IMR-90 (cell line): ENCODE measurements around the gene CTNNA2. TPM values are rescaled to one million over a fixed set of nuclear protein-coding genes. Genes with fewer than 3 reads are reported as not detected.

Source experiments
- ATAC-seq: fragments of 200-7000 bp; cut with Tn5 transposase; 2 replicates; pipeline ENCODE4 v1.9.1; 2020; ENCODE audit warnings: low read depth, mild to moderate bottlenecking, moderate library complexity
- BruUV-seq: library from RNA; stranded (reverse); fragments of 400-500 nt; replicated peaks from 2 replicates; lab custom pipeline; 2021; lab: Mats Ljungman, UMichigan
- CTCF ChIA-PET: fragments of 300-600 bp; formaldehyde crosslinking; extraction: SDS; loops from one replicate; lab custom pipeline; 2021; ENCODE audit warnings: antibody characterized with exemption; lab: Yijun Ruan, JAX
- POLR2A ChIA-PET: fragments of 300-600 bp; sonication (Branson Sonifier 250); formaldehyde crosslinking; loops from one replicate; lab custom pipeline; 2022; ENCODE audit warnings: antibody characterized with exemption; ENCODE audit not compliant: unreplicated experiment; lab: Charles Lee
- DNase-seq: peaks from one replicate; pipeline ENCODE4 v3.0.0; 2013
- H2AFZ ChIP-seq: replicated peaks from 2 replicates; pipeline ENCODE3; 2013; ENCODE audit warnings: low read length, mild to moderate bottlenecking; ENCODE audit not compliant: poor library complexity
- H2AK5ac ChIP-seq: 2 replicates; pipeline ENCODE4 v1.6.1; 2013; ENCODE audit warnings: low read depth, low read length, inconsistent platforms
- H2AK9ac ChIP-seq: replicated peaks from 2 replicates; pipeline ENCODE3; 2013; ENCODE audit warnings: mild to moderate bottlenecking, low read depth, low read length, moderate library complexity; ENCODE audit not compliant: poor library complexity
- H2BK120ac ChIP-seq: 2 replicates; pipeline ENCODE4 v1.6.1; 2013; ENCODE audit warnings: low read depth, low read length, inconsistent platforms
- H2BK15ac ChIP-seq: 3 replicates; pipeline ENCODE4 v1.6.1; 2013; ENCODE audit warnings: low read depth, low read length, inconsistent platforms
- H2BK20ac ChIP-seq: 2 replicates; pipeline ENCODE4 v1.6.1; 2013; ENCODE audit warnings: low read depth, mild to moderate bottlenecking, inconsistent platforms, low read length, moderate library complexity
- H2BK5ac ChIP-seq: 2 replicates; pipeline ENCODE4 v1.6.1; 2013; ENCODE audit warnings: mild to moderate bottlenecking, low read depth, low read length, inconsistent platforms; ENCODE audit not compliant: poor library complexity, severe bottlenecking
- H3K14ac ChIP-seq: replicated peaks from 2 replicates; pipeline ENCODE4 v1.6.1; 2013; ENCODE audit warnings: low read depth, low read length, inconsistent platforms
- H3K18ac ChIP-seq: 2 replicates; pipeline ENCODE4 v1.6.1; 2013; ENCODE audit warnings: low read depth, low read length, control low read depth
- H3K23ac ChIP-seq: 2 replicates; pipeline ENCODE4 v1.6.1; 2013; ENCODE audit warnings: low read depth, low read length, inconsistent platforms
- H3K27ac ChIP-seq: 2 replicates; pipeline ENCODE4 v1.5.1; 2013; ENCODE audit warnings: mild to moderate bottlenecking, control low read depth, low read length; ENCODE audit not compliant: insufficient read depth
- H3K27me3 ChIP-seq: 2 replicates; pipeline ENCODE4 v1.6.1; 2013; ENCODE audit warnings: low read length; ENCODE audit not compliant: control insufficient read depth, insufficient read depth
- H3K36me3 ChIP-seq: 2 replicates; pipeline ENCODE4 v1.6.1; 2013; ENCODE audit warnings: low read length, mixed read lengths; ENCODE audit not compliant: control insufficient read depth, insufficient read depth
- H3K4ac ChIP-seq: 2 replicates; pipeline ENCODE4 v1.6.1; 2013; ENCODE audit warnings: low read depth, low read length, inconsistent platforms
- H3K4me1 ChIP-seq: 2 replicates; pipeline ENCODE4 v1.6.1; 2013; ENCODE audit warnings: low read length, mixed read lengths; ENCODE audit not compliant: control insufficient read depth, insufficient read depth
- H3K4me2 ChIP-seq: 2 replicates; pipeline ENCODE4 v1.6.1; 2013; ENCODE audit warnings: low read depth, mild to moderate bottlenecking, control low read depth, low read length, moderate library complexity
- H3K4me3 ChIP-seq: 2 replicates; pipeline ENCODE4 v1.5.1; 2013; ENCODE audit warnings: low read depth, mild to moderate bottlenecking, control low read depth, low read length, moderate library complexity; ENCODE audit not compliant: insufficient read depth
- H3K56ac ChIP-seq: 2 replicates; pipeline ENCODE4 v1.6.1; 2013; ENCODE audit warnings: low read length, inconsistent platforms; ENCODE audit not compliant: insufficient read depth; ENCODE audit errors: extremely low read depth
- H3K79me1 ChIP-seq, 2 experiments: 2 replicates each; pipeline ENCODE4 v1.6.1; 2013; ENCODE audit warnings: low read length in 2 of 2, inconsistent platforms in 1 of 2, low read depth in 1 of 2
- H3K9ac ChIP-seq: 2 replicates; pipeline ENCODE4 v1.6.1; 2013; ENCODE audit warnings: low read depth, low read length, control low read depth
- H3K9me1 ChIP-seq: 2 replicates; pipeline ENCODE4 v1.6.1; 2013; ENCODE audit warnings: low read length, inconsistent platforms; ENCODE audit not compliant: insufficient read depth
- H3K9me3 ChIP-seq: 2 replicates; pipeline ENCODE4 v1.6.1; 2013; ENCODE audit warnings: low read length; ENCODE audit not compliant: control insufficient read depth, insufficient read depth
- H4K20me1 ChIP-seq: 2 replicates; pipeline ENCODE4 v1.6.1; 2013; ENCODE audit warnings: low read length, inconsistent platforms; ENCODE audit not compliant: insufficient read depth
- H4K5ac ChIP-seq: 2 replicates; pipeline ENCODE4 v1.6.1; 2013; ENCODE audit warnings: mild to moderate bottlenecking, low read depth, low read length, control low read depth
- H4K8ac ChIP-seq, 2 experiments: 2 replicates each; pipeline ENCODE4 v1.6.1; 2013; ENCODE audit warnings: low read depth in 2 of 2, low read length in 2 of 2, control low read depth in 1 of 2, inconsistent platforms in 1 of 2
- H4K91ac ChIP-seq: 2 replicates; pipeline ENCODE4 v1.6.1; 2013; ENCODE audit warnings: low read depth, low read length, inconsistent platforms; ENCODE audit not compliant: insufficient read depth
- CHD1 ChIP-seq: IDR thresholded peaks from 2 replicates; pipeline ENCODE4 v1.6.1; 2012; ENCODE audit warnings: low read depth, low read length, improper control_type of control experiment
- MAFK ChIP-seq: IDR thresholded peaks from 2 replicates; pipeline ENCODE4 v1.6.1; 2012; ENCODE audit warnings: low read depth, low read length, improper control_type of control experiment
- MAZ ChIP-seq: IDR thresholded peaks from 2 replicates; pipeline ENCODE4 v1.6.1; 2012; ENCODE audit warnings: low read depth, mild to moderate bottlenecking, low read length, improper control_type of control experiment, moderate library complexity, borderline replicate concordance
- MXI1 ChIP-seq: IDR thresholded peaks from 2 replicates; pipeline ENCODE4 v1.6.1; 2012; ENCODE audit warnings: low read depth, mild to moderate bottlenecking, low read length, moderate library complexity, borderline replicate concordance
- NFE2L2 ChIP-seq: fragments of 150-350 bp; IDR thresholded peaks from 2 replicates; pipeline ENCODE4 v1.6.1; 2016; ENCODE audit warnings: low read depth, mild to moderate bottlenecking, low read length
- RAD21 ChIP-seq: IDR thresholded peaks from 2 replicates; pipeline ENCODE4 v1.6.1; 2012; ENCODE audit warnings: low read length, improper control_type of control experiment
- RFX5 ChIP-seq: IDR thresholded peaks from 2 replicates; pipeline ENCODE4 v1.8.0; 2012; ENCODE audit warnings: low read depth, mild to moderate bottlenecking, low read length, moderate library complexity
- SMC3 ChIP-seq: fragments of 150-350 bp; IDR thresholded peaks from 2 replicates; pipeline ENCODE4 v1.6.1; 2016; ENCODE audit warnings: low read depth, mild to moderate bottlenecking, antibody characterized with exemption, low read length, moderate library complexity
- whole genome bisulfite sequencing, 2 experiments: methylation state at CpG; one replicate each; pipeline versions ENCODE4 v1.1.5 to v1.1.7; 2013; ENCODE audit warnings: missing lambda C conversion rate in 2 of 2; ENCODE audit not compliant: insufficient read length in 1 of 2; ENCODE audit errors: extremely low coverage in 2 of 2; 5-methylcytosine and 5-hydroxymethylcytosine counted together
- dilution Hi-C: fragments of 300-500 bp; cut with HindIII; formaldehyde crosslinking; loops from one replicate; pipeline ENCODE4 v1.14.3; 2018; ENCODE audit warnings: low sequenced_read_pairs; ENCODE audit not compliant: unreplicated experiment
- in situ Hi-C: fragments of 300-500 bp; cut with MboI; formaldehyde crosslinking; loops from 3 replicates; pipeline ENCODE4 v1.14.3; 2019; ENCODE audit warnings: low sequenced_read_pairs, inconsistent platforms, mixed read lengths
- intact Hi-C: fragments of 100-400 bp; cut with micrococcal nuclease; formaldehyde crosslinking; loops from 2 replicates; pipeline ENCODE4 v1.10.0; 2022
- polyA plus RNA-seq, 3 experiments: library from polyadenylated mRNA; depleted of rRNA; stranded (reverse); fragments of >200 nt; gene quantifications; 2 replicates each; pipeline ENCODE4 v1.2.3, GENCODE V29; 2012; ENCODE audit warnings: low replicate concordance in 1 of 3
- total RNA-seq: library from RNA; depleted of rRNA; stranded (reverse); fragments of >200 nt; gene quantifications from 2 replicates; pipeline ENCODE4 v1.2.3, GENCODE V29; 2012
- TF ChIP-seq, protein P1 (sequence below): conservative IDR thresholded peaks from 2 replicates; pipeline ENCODE4 v1.5.1; 2012; ENCODE audit warnings: mild to moderate bottlenecking, low read depth, low read length, improper control_type of control experiment

The CTNNA2 gene
- total and polyA plus RNA-seq, 2 of the 4 experiments (the other 2 are of a cell fraction) = not detected

DNA sequence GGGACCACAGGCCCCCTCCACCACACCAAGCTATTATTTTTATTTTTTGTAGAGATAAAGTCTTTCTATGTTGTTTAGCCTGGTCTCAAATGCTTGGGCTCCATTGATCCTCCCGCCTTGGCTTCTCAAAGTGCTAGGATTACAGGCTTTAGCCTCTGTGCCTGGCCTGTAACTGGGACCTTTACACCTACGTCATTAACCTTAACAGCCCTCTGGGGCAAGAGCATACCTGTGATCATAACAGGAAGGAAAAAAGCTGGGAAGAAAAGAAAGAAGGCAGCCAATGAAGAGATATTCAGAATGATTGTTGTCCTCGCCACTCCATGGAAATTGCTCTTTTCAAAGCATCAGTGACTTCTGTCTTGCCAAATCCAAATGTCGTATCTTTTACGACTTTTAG is 453.5 kb downstream of the CTNNA2 start:
- in situ Hi-C loops (no loop called here), dilution Hi-C loops (no loop called here), intact Hi-C loops (no loop called here)
- no peak overlapping the region for H2BK20ac ChIP-seq
- ChIA-PET CTCF (no interaction called here), POLR2A (no interaction called here)
- H3K27me3 ChIP-seq = peaks cover 3% of the 10 kb centered on the region; the same call in 1 of the 2 replicates
- no TSS peak for BruUV-seq
- 83% methylated on average over 3 of the region's 5 CpGs; no CpG with 5 or more reads in 1 of the 2 experiments for WGBS, 2 experiments
- H3K9me1 ChIP-seq = no peaks in the 10 kb centered on the region
- no peaks in the 10 kb centered on the region for H3K9me3 ChIP-seq
- H4K5ac ChIP-seq = no peak overlapping the region
- H3K27ac ChIP-seq = no peak overlapping the region
- H3K9ac ChIP-seq = no peak overlapping the region
- no peak overlapping the region for H2AK9ac ChIP-seq
- no peak overlapping the region for H3K4me3 ChIP-seq
- H2BK120ac ChIP-seq = no peak overlapping the region
- no peak overlapping the region for H2BK15ac ChIP-seq
- DNase-seq (no peak), ATAC-seq (no peak)
- H3K4ac ChIP-seq = no peak overlapping the region
- no peak overlapping the region for H4K91ac ChIP-seq
- no peak for TF ChIP-seq MAZ
- TF ChIP-seq RFX5 = no peak
- no peak for TF ChIP-seq CHD1
- no peak for TF ChIP-seq MAFK
- no peak for TF ChIP-seq MXI1
- no peak for TF ChIP-seq NFE2L2
- TF ChIP-seq SMC3 = no peak
- no peak for TF ChIP-seq RAD21
- TF ChIP-seq, protein P1, sequence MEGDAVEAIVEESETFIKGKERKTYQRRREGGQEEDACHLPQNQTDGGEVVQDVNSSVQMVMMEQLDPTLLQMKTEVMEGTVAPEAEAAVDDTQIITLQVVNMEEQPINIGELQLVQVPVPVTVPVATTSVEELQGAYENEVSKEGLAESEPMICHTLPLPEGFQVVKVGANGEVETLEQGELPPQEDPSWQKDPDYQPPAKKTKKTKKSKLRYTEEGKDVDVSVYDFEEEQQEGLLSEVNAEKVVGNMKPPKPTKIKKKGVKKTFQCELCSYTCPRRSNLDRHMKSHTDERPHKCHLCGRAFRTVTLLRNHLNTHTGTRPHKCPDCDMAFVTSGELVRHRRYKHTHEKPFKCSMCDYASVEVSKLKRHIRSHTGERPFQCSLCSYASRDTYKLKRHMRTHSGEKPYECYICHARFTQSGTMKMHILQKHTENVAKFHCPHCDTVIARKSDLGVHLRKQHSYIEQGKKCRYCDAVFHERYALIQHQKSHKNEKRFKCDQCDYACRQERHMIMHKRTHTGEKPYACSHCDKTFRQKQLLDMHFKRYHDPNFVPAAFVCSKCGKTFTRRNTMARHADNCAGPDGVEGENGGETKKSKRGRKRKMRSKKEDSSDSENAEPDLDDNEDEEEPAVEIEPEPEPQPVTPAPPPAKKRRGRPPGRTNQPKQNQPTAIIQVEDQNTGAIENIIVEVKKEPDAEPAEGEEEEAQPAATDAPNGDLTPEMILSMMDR = no peak
- no peaks in the 10 kb centered on the region for H3K36me3 ChIP-seq
- no peaks in the 10 kb centered on the region for H3K79me1 ChIP-seq
- no peak overlapping the region for H2AFZ ChIP-seq
- H3K23ac ChIP-seq = no peak overlapping the region
- H4K8ac ChIP-seq = no peak overlapping the region
- H3K56ac ChIP-seq = no peak overlapping the region
- no peaks in the 10 kb centered on the region for H3K4me1 ChIP-seq
- H2BK5ac ChIP-seq = no peak overlapping the region
- H3K4me2 ChIP-seq = no peak overlapping the region
- H3K14ac ChIP-seq = no peak overlapping the region
- no peak overlapping the region for H2AK5ac ChIP-seq
- no peak overlapping the region for H3K18ac ChIP-seq
- H4K20me1 ChIP-seq = no peaks in the 10 kb centered on the region
